K562 (cell line): ENCODE data around the gene DAZAP1. TPM values are rescaled to one million over a fixed set of nuclear protein-coding genes. Genes with fewer than 3 reads are reported as not detected.

ENCODE experiments used
- GATAD2B ChIP-seq: fragments of 450-650 bp; IDR thresholded peaks from 2 replicates; pipeline ENCODE4 v1.6.1; 2017; ENCODE audit warnings: mild to moderate bottlenecking, borderline replicate concordance
- HDAC6 ChIP-seq: IDR thresholded peaks from 2 replicates; pipeline ENCODE4 v1.6.1; 2012; ENCODE audit warnings: low read depth, mild to moderate bottlenecking, control low read depth, inconsistent platforms, low read length, moderate library complexity
- KDM4B ChIP-seq, 2 experiments: fragments of 450-650 bp in 1 of 2; sonication (generic) in 1 of 2; IDR thresholded peaks; 2 replicates each; pipeline ENCODE4 v1.6.1; 2016 to 2017; ENCODE audit warnings: borderline replicate concordance in 2 of 2, antibody characterized with exemption in 1 of 2, low read depth in 1 of 2, mild to moderate bottlenecking in 1 of 2
- NCOA1 ChIP-seq: fragments of 450-650 bp; IDR thresholded peaks from 2 replicates; pipeline ENCODE4 v1.6.1; 2016; ENCODE audit warnings: low read depth
- POLR2B ChIP-seq: fragments of 450-650 bp; IDR thresholded peaks from 2 replicates; pipeline ENCODE4 v1.6.1; 2018; ENCODE audit warnings: low read depth; ENCODE audit not compliant: partially characterized antibody
- SUPT5H ChIP-seq: fragments of 450-650 bp; IDR thresholded peaks from 2 replicates; pipeline ENCODE4 v1.6.1; 2016
- THAP7 ChIP-seq: fragments of 250-450 bp; sonication (Bioruptor Pico); IDR thresholded peaks from 2 replicates; pipeline ENCODE4 v1.5.0; 2021
- U2AF2 ChIP-seq: fragments of 200-400 bp; formaldehyde crosslinking; optimal IDR thresholded peaks from 2 replicates; pipeline ENCODE3; 2017; ENCODE audit warnings: low read depth, mild to moderate bottlenecking, low read length
- ZBTB5 ChIP-seq: fragments of 450-650 bp; IDR thresholded peaks from 2 replicates; pipeline ENCODE4 v1.6.1; 2017; ENCODE audit warnings: antibody characterized with exemption
- ZNF318 ChIP-seq, 2 experiments: fragments of 450-650 bp; IDR thresholded peaks; 2 replicates each; pipeline ENCODE4 v1.6.1; 2016; ENCODE audit warnings: mild to moderate bottlenecking in 2 of 2, borderline replicate concordance in 1 of 2, low read depth in 1 of 2, moderate library complexity in 1 of 2
- ZNF41 ChIP-seq: fragments of 250-450 bp; sonication (Bioruptor Pico); conservative IDR thresholded peaks from 2 replicates; pipeline ENCODE4 v1.4.0; 2020; ENCODE audit warnings: mild to moderate bottlenecking
- ZNF445 ChIP-seq: fragments of 250-450 bp; sonication (Bioruptor Pico); IDR thresholded peaks from 2 replicates; pipeline ENCODE4 v1.4.0; 2020; ENCODE audit warnings: low read depth, mild to moderate bottlenecking, moderate library complexity
- ZNF512 ChIP-seq: IDR thresholded peaks from 2 replicates; pipeline ENCODE4 v1.6.1; 2016; ENCODE audit warnings: missing genetic modification characterization, missing compliant biosample characterization
- polyA plus RNA-seq, 8 experiments: library from polyadenylated mRNA; depleted of rRNA in 4 of 8; stranded (reverse) in 5 of 8; unstranded in 3 of 8; fragments of >200 nt; fragmentation: Nextera tagmentation in 2 of 8; fragmentation: Illumina TruSeq in 1 of 8; extraction: Ambion mirVana in 2 of 8; extraction: Trizol in 1 of 8; gene quantifications; 2 replicates each; pipeline versions ENCODE4 v1.2.1 to v1.2.3, GENCODE V29; 2011 to 2014; ENCODE audit warnings: inconsistent platforms in 1 of 8, missing spikeins in 1 of 8
- total RNA-seq, 7 experiments: library from RNA; depleted of rRNA in 6 of 7; stranded (reverse); fragments of >200 nt in 6 of 7; fragmentation: Illumina TruSeq in 2 of 7; extraction: Trizol in 2 of 7; gene quantifications; 2 replicates each; pipeline versions ENCODE4 v1.2.1 to v1.2.3, GENCODE V29; 2011 to 2021; ENCODE audit warnings: low replicate concordance in 1 of 7

DAZAP1 gene
- total and polyA plus RNA-seq, 9 of the 15 experiments (the other 6 are each of a cell fraction or from before 2014, with no cell fraction given), result 10.8 to 289 (median 142) TPM

GRCh38 chr19:1406774-1407527 is 435 bp upstream of the DAZAP1 start (continued):
- no peak for TF ChIP-seq NCOA1
- TF ChIP-seq POLR2B, result peak; percentile 47
- no peak for TF ChIP-seq ZNF512 (tag)
- TF ChIP-seq U2AF2, result no peak
- TF ChIP-seq ZNF41, result no peak
- TF ChIP-seq ZBTB5, result no peak
- TF ChIP-seq GATAD2B, result peak; percentile 88; the same call in 1 of the 2 replicates
- TF ChIP-seq ZNF318 (IDR thresholded peaks at IDR 0.05; ENCODE audit: borderline replicate concordance in 1 of 2, low read depth in 1 of 2), result no peak
- peak; percentile 70 for TF ChIP-seq SUPT5H
- no peak for TF ChIP-seq ZNF445 (CRISPR knock-in tag)
- 0 out of 4 replicates have a peak, but pooled peaks of 1 of the 2 experiments have one; percentile 52 for TF ChIP-seq KDM4B (IDR thresholded peaks at IDR 0.05; ENCODE audit: borderline replicate concordance in 2 of 2, low read depth in 1 of 2)
- no peak for TF ChIP-seq THAP7 (CRISPR knock-in tag)
- no peak for TF ChIP-seq HDAC6
